GM19397 (cell line): ENCODE results near the gene PRELP.

Experiments used
- ATAC-seq: cut with Tn5 transposase; IDR thresholded peaks from one replicate; pipeline ENCODE4 v1.9.1; 2021; ENCODE audit warnings: mild to moderate bottlenecking, moderate library complexity; ENCODE audit not compliant: unreplicated experiment

PRELP gene

GRCh38 chr1:203522237-203522636 lies 46.6 kb downstream of the PRELP start:
- ATAC-seq = no peak

- ATAC-seq = no peak
Observed at GRCh38 chr1:203523667-203524066, 48.1 kb downstream of the PRELP start.

- ATAC-seq = no peak
Observed at GRCh38 chr1:203524152-203524551, 48.5 kb downstream of the PRELP start.

GRCh38 chr1:203524824-203525223 lies 49.2 kb downstream of the PRELP start:
- no peak for ATAC-seq

GRCh38 chr1:203525685-203526084 lies 50.1 kb downstream of the PRELP start:
- no peak for ATAC-seq

- ATAC-seq = no peak
Observed at GRCh38 chr1:203526130-203526529, 50.5 kb downstream of the PRELP start.

GRCh38 chr1:203526572-203526971 lies 51.0 kb downstream of the PRELP start:
- no peak for ATAC-seq

GRCh38 chr1:203527013-203527412 lies 51.4 kb downstream of the PRELP start:
- ATAC-seq = no peak

- no peak for ATAC-seq
Observed at GRCh38 chr1:203528063-203528462, 52.5 kb downstream of the PRELP start.

GRCh38 chr1:203528976-203529835 lies 53.6 kb downstream of the PRELP start:
- ATAC-seq = no peak

GRCh38 chr1:203531063-203531462 lies 55.5 kb downstream of the PRELP start:
- no peak for ATAC-seq

- no peak for ATAC-seq
Observed at GRCh38 chr1:203534012-203534411, 58.4 kb downstream of the PRELP start.

GRCh38 chr1:203534526-203534925 lies 58.9 kb downstream of the PRELP start:
- no peak for ATAC-seq

GRCh38 chr1:203536575-203536974 lies 61.0 kb downstream of the PRELP start:
- ATAC-seq = no peak

GRCh38 chr1:203536980-203537455 lies 61.4 kb downstream of the PRELP start:
- no peak for ATAC-seq

GRCh38 chr1:203537806-203538464 lies 62.3 kb downstream of the PRELP start:
- ATAC-seq = no peak

- ATAC-seq = no peak
Observed at GRCh38 chr1:203538726-203539125, 63.1 kb downstream of the PRELP start.

GRCh38 chr1:203539831-203540546 lies 64.4 kb downstream of the PRELP start:
- ATAC-seq = no peak
